ENCODE measurements around the gene TMTC4.
A peak's percentile ranks its signal among the peaks of the same experiment; 100 is the strongest.

Gene TMTC4

DNA sequence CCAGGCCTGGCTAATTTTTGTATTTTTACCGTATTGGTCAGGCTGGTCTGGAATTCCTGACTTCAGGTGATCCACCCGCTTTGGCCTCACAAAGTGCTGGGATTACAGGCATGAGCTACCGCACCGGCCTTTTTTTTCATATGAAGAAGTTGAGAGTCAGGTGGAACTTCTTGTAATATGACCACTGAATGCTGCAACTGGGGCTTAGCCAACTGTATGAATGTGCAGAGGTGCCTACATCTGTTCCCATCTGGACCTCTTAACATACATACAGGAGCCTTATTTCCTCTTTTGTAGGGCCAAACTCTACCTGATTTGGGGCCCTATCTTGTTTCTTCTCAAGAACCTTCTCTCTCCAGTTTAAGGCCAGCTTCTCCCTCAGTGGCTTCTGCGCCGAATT is 74.1 kb downstream of the TMTC4 start:
- H3K27ac ChIP-seq, result no peak overlapping the region
- TF ChIP-seq, protein P1, sequence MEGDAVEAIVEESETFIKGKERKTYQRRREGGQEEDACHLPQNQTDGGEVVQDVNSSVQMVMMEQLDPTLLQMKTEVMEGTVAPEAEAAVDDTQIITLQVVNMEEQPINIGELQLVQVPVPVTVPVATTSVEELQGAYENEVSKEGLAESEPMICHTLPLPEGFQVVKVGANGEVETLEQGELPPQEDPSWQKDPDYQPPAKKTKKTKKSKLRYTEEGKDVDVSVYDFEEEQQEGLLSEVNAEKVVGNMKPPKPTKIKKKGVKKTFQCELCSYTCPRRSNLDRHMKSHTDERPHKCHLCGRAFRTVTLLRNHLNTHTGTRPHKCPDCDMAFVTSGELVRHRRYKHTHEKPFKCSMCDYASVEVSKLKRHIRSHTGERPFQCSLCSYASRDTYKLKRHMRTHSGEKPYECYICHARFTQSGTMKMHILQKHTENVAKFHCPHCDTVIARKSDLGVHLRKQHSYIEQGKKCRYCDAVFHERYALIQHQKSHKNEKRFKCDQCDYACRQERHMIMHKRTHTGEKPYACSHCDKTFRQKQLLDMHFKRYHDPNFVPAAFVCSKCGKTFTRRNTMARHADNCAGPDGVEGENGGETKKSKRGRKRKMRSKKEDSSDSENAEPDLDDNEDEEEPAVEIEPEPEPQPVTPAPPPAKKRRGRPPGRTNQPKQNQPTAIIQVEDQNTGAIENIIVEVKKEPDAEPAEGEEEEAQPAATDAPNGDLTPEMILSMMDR (conservative IDR thresholded peaks at IDR 0.05), result no peak

GRCh38 chr13:100597253-100597652 is 77.3 kb downstream of the TMTC4 start:
- no peak overlapping the region for H3K27ac ChIP-seq
- TF ChIP-seq, protein P1 (conservative IDR thresholded peaks at IDR 0.05), result no peak

GRCh38 chr13:100596516-100596915 is 78.1 kb downstream of the TMTC4 start:
- TF ChIP-seq, protein P1 (conservative IDR thresholded peaks at IDR 0.05), result no peak
- H3K27ac ChIP-seq, result no peak overlapping the region

DNA sequence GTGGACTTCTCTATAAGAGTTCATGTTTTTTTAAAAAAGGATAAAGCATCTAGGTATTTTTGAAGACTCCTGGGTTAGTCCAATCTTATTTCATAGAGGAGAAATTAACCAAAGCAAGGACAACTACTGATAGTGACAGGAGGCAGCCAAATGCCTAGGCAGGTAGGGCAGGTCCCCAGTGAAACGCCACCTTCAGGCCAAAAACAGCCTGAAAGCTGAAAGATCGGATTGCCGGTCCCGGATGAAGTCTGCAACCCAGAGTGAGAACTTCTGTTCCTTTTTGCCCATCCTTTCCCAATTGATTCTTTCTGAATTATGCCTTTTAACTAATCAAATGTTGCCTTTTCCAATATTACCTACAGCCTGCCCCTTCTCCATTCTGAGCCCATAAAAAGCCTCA is 79.9 kb downstream of the TMTC4 start:
- TF ChIP-seq, protein P1 (conservative IDR thresholded peaks at IDR 0.05), result peak; percentile 53; the same call in 1 of the 2 replicates
- no peak overlapping the region for H3K27ac ChIP-seq

DNA sequence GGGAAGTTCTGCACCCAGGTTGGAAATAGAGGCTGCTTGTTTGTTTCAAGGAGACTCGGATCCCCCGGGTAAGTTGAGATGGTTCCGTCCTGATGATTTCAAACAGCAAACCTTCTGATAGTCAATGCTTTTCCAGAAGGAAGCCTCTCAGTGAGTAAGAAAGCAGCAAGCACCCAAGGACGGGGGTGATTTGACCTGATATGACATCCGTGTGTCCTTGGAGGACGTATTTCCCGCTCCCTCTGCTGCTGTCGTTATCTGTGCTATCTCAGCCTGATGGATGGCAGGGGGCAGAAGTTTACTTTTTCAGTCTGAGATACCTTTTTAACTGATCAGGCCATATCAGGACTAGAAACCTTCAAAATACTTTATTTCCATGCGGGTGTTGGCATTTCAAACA is 80.3 kb downstream of the TMTC4 start:
- H3K27ac ChIP-seq, result no peak overlapping the region
- TF ChIP-seq, protein P1 (conservative IDR thresholded peaks at IDR 0.05), result no peak

- H3K27ac ChIP-seq, result 0 out of 2 replicates have a peak overlapping the region, but pooled peaks have one; percentile 80
- TF ChIP-seq, protein P1 (conservative IDR thresholded peaks at IDR 0.05), result no peak
Observed at GRCh38 chr13:100589178-100589725, 85.3 kb downstream of the TMTC4 start.

DNA sequence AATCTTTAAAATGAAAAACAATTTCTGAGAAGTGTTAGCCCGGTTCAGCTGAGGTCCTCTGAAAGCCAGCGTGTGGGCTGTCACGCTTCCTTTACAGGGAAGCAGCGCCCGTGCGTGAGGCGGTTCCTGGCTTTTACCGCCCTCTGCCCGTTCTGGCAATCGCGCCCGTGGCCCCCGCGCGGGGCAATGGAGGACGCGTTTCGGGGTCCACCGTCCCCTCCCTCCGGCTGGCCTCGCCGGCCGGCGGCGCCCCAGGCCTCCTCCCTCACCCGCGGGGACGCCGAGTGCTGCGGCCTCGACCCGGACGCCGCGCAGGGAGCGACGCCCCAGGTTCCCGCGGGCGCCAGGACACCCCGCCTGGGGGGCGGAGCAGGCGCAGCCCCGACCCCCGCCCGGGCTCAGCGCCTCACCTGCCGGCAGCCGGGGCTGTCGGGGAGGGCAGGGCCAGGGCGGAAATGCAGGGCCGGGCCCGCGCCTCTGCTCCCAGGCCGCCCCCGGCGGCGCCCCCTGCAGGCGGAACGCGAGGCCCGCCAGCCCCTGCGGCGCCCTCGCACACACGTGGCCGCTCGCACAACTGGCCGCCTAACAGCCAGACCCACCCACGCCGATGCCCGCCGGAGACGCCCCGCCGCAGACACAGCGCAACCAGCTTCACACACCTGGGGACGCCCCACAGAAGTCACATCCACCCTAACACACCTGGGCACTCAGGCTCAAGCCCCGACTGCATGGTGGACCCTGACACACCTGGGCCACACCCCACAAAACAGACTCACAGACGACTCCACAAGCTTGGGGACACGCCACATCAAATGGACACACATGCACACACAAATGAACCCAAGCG is 86.0 kb downstream of the TMTC4 start, which contains the start of gene GGACT:
Gene GGACT (minus strand): TSS at position 459 of the 847 bp plus-strand sequence. CDS start 56,198 bp downstream, outside the sequence.
- peak within 1 kb of the TSS; percentile 80 for H3K27ac ChIP-seq
- TF ChIP-seq, protein P1 (conservative IDR thresholded peaks at IDR 0.05), result peak; percentile 94
